HCT116 (cell line): ENCODE measurements around the gene UQCC2. TPM values are rescaled to one million over a fixed set of nuclear protein-coding genes. Genes with fewer than 3 reads are reported as not detected.

Experiments
- ATAC-seq: fragments of 200-7000 bp; cut with Tn5 transposase; 2 replicates; pipeline ENCODE4 v1.9.1; 2020; ENCODE audit warnings: mild to moderate bottlenecking, moderate library complexity
- BruUV-seq: library from RNA; stranded (reverse); fragments of 400-500 nt; replicated peaks from 2 replicates; lab custom pipeline; 2021; lab: Mats Ljungman, UMichigan
- CTCF ChIA-PET: fragments of 300-600 bp; sonication (Branson Sonifier 250); formaldehyde crosslinking; loops from one replicate; lab custom pipeline; 2021; ENCODE audit warnings: antibody characterized with exemption; lab: Charles Lee
- POLR2A ChIA-PET: fragments of 300-600, 350-600 bp; sonication (Branson Sonifier 250); formaldehyde crosslinking; loops from one replicate; lab custom pipeline; 2021; ENCODE audit warnings: antibody characterized with exemption; lab: Charles Lee
- RAD21 ChIA-PET, 2 experiments: fragments of 300-600 bp; sonication (Branson Sonifier 250); formaldehyde crosslinking; loops; one replicate each; lab custom pipeline; 2023; ENCODE audit warnings: low total read pairs in 2 of 2; ENCODE audit not compliant: uncharacterized antibody in 2 of 2, unreplicated experiment in 2 of 2, low non-redundant PET in 1 of 2; lab: Charles Lee
- DNase-seq: peaks from one replicate; pipeline ENCODE4 v3.0.0-alpha.2; 2010; ENCODE audit warnings: low read depth, low spot score
- H2AFZ ChIP-seq: fragments of 200-600 bp; shearing (Covaris generic), sonication (generic); 2 replicates; pipeline ENCODE4 v1.6.1; 2017; ENCODE audit warnings: low read depth, mixed run types, mixed read lengths, antibody characterized with exemption, low read length; ENCODE audit not compliant: poor library complexity, severe bottlenecking
- H3K27ac ChIP-seq: 2 replicates; pipeline ENCODE4 v1.5.1; 2012; ENCODE audit warnings: low read depth, low read length
- H3K27me3 ChIP-seq: fragments of 200-600 bp; sonication (generic); 2 replicates; pipeline ENCODE4 v1.6.1; 2016; ENCODE audit warnings: mixed run types, low read length, mixed read lengths; ENCODE audit not compliant: insufficient read depth
- H3K36me3 ChIP-seq, 2 experiments: fragments of 200-500 bp in 1 of 2; fragments of 200-600 bp in 1 of 2; sonication (Bioruptor generic) in 1 of 2; sonication (generic) in 1 of 2; 2 replicates each; pipeline versions ENCODE4 v1.5.1 to v1.6.1; 2014 to 2016; ENCODE audit warnings: low read length in 2 of 2, inconsistent platforms in 1 of 2, mixed read lengths in 1 of 2, mixed run types in 1 of 2; ENCODE audit not compliant: insufficient read depth in 2 of 2, control insufficient read depth in 1 of 2
- H3K4me1 ChIP-seq, 2 experiments: fragments of 200-600 bp in 1 of 2; sonication (generic) in 1 of 2; 2 replicates each; pipeline versions ENCODE4 v1.5.1 to v1.6.1; 2012 to 2017; ENCODE audit warnings: low read length in 2 of 2, inconsistent platforms in 1 of 2, mild to moderate bottlenecking in 1 of 2, mixed read lengths in 1 of 2, mixed run types in 1 of 2, moderate library complexity in 1 of 2; ENCODE audit not compliant: insufficient read depth in 2 of 2, control insufficient read depth in 1 of 2
- H3K4me2 ChIP-seq: fragments of 200-600 bp; sonication (generic); 2 replicates; pipeline ENCODE4 v1.6.1; 2017; ENCODE audit warnings: mixed run types, low read length, mixed read lengths
- H3K4me3 ChIP-seq, 2 experiments: fragments of 200-600 bp in 1 of 2; sonication (generic) in 1 of 2; replicated peaks in 1 of 2; 2 replicates each; pipeline ENCODE4 v1.5.1; 2011 to 2016; ENCODE audit warnings: low read length in 2 of 2, control low read depth in 1 of 2, low read depth in 1 of 2, mild to moderate bottlenecking in 1 of 2, mixed read lengths in 1 of 2, mixed run types in 1 of 2
- H3K79me2 ChIP-seq: fragments of 200-600 bp; sonication (generic); 2 replicates; pipeline ENCODE4 v1.6.1; 2017; ENCODE audit warnings: mild to moderate bottlenecking, mixed run types, low read length, moderate library complexity, mixed read lengths; ENCODE audit not compliant: insufficient read depth
- H3K9ac ChIP-seq: fragments of 200-600 bp; sonication (generic); 2 replicates; pipeline ENCODE4 v1.6.1; 2016; ENCODE audit warnings: low read length, mixed read lengths
- H3K9me2 ChIP-seq: fragments of 200-600 bp; sonication (generic), shearing (Covaris generic); 2 replicates; pipeline ENCODE4 v1.6.1; 2017; ENCODE audit warnings: mixed run types, mild to moderate bottlenecking, moderate library complexity; ENCODE audit not compliant: insufficient read depth
- H3K9me3 ChIP-seq, 2 experiments: fragments of 200-500 bp in 1 of 2; fragments of 200-600 bp in 1 of 2; sonication (Bioruptor generic) in 1 of 2; sonication (generic) in 1 of 2; 2 replicates each; pipeline ENCODE4 v1.6.1; 2014 to 2017; ENCODE audit warnings: low read length in 2 of 2, mixed read lengths in 2 of 2, inconsistent platforms in 1 of 2, low read depth in 1 of 2, mild to moderate bottlenecking in 1 of 2, mixed run types in 1 of 2, moderate library complexity in 1 of 2; ENCODE audit not compliant: control insufficient read depth in 1 of 2, insufficient read depth in 1 of 2
- H4K20me1 ChIP-seq: fragments of 200-600 bp; sonication (generic), shearing (Covaris generic); 2 replicates; pipeline ENCODE4 v1.6.1; 2017; ENCODE audit warnings: mixed run types, mild to moderate bottlenecking, moderate library complexity; ENCODE audit not compliant: insufficient read depth
- CEBPB ChIP-seq: IDR thresholded peaks from 2 replicates; pipeline ENCODE4 v1.6.1; 2012; ENCODE audit warnings: low read depth
- ELF1 ChIP-seq: IDR thresholded peaks from 2 replicates; pipeline ENCODE4 v1.6.1; 2012; ENCODE audit warnings: low read depth, borderline replicate concordance
- FOSL1 ChIP-seq: IDR thresholded peaks from 2 replicates; pipeline ENCODE4 v1.6.1; 2012; ENCODE audit warnings: low read depth
- JUND ChIP-seq: IDR thresholded peaks from 2 replicates; pipeline ENCODE4 v1.6.1; 2012
- POLR2A ChIP-seq: IDR thresholded peaks from 2 replicates; pipeline ENCODE4 v1.7.0; 2011; ENCODE audit warnings: borderline replicate concordance; ENCODE audit not compliant: insufficient read depth, insufficient read length; ENCODE audit errors: extremely low read depth
- SRF ChIP-seq: IDR thresholded peaks from 2 replicates; pipeline ENCODE4 v1.6.1; 2012; ENCODE audit warnings: low read depth
- intact Hi-C: fragments of 100-400 bp; cut with micrococcal nuclease; formaldehyde crosslinking; loops from 2 replicates; pipeline ENCODE4 v1.10.0; 2022
- total RNA-seq: library from RNA; stranded (reverse); gene quantifications from one replicate; pipeline ENCODE4 v1.2.1, GENCODE V29; 2021; ENCODE audit not compliant: unreplicated experiment
- TF ChIP-seq, protein P1 (sequence below): IDR thresholded peaks from 2 replicates; pipeline ENCODE4 v1.6.1; 2012; ENCODE audit warnings: low read depth

UQCC2 gene
- total RNA-seq, 1 experiment from 2014 or later = 95.1 TPM

DNA sequence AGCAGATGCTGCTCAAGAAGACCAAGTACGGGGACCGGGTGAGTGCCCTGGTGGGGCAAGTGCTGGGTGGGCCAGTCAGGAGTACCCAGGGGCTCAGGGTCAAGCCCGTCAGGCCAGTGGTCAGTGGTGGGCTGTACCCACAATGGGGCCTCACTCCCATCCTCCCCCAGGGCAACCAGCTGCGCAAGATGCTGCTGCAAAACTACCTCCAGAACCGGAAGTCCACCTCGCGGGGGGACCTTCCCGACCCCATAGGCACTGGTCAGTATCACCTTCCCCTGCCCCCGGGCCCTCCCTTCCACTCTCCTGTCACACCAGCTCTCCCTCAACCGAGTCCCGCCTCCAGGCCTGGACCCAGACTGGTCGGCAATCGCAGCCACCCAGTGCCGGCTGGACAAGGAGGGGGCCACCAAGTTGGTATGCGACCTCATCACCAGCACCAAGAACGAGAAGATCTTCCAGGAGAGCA lies 27.0 kb downstream of the UQCC2 start:
- Histone ChIP-seq H3K9me3 (no peaks in the 10 kb centered on the region), H4K20me1 (no peaks in the 10 kb centered on the region), H3K36me3 (peaks cover 14 to 65% of the 10 kb centered on the region in 2 experiments), H2AFZ (no peak overlapping the region), H3K4me3 (no peak overlapping the region), H3K4me1 (no peaks in the 10 kb centered on the region), H3K4me2 (no peak overlapping the region), H3K79me2 (no peaks in the 10 kb centered on the region), H3K9ac (no peak overlapping the region), H3K27ac (no peak overlapping the region), H3K27me3 (no peaks in the 10 kb centered on the region)
- DNase-seq (no peak), ATAC-seq (no peak)
- intact Hi-C loops = no loop called here
- BruUV-seq = no TSS peak
- ChIA-PET CTCF (no interaction called here), RAD21 (no interaction called here), POLR2A (no interaction called here)
- TF ChIP-seq POLR2A (no peak), SRF (no peak), ELF1 (no peak), FOSL1 (no peak), CEBPB (no peak)
- TF ChIP-seq, all 23 proteins: peak for 0
- H3K9me2 ChIP-seq = no peaks in the 10 kb centered on the region

DNA sequence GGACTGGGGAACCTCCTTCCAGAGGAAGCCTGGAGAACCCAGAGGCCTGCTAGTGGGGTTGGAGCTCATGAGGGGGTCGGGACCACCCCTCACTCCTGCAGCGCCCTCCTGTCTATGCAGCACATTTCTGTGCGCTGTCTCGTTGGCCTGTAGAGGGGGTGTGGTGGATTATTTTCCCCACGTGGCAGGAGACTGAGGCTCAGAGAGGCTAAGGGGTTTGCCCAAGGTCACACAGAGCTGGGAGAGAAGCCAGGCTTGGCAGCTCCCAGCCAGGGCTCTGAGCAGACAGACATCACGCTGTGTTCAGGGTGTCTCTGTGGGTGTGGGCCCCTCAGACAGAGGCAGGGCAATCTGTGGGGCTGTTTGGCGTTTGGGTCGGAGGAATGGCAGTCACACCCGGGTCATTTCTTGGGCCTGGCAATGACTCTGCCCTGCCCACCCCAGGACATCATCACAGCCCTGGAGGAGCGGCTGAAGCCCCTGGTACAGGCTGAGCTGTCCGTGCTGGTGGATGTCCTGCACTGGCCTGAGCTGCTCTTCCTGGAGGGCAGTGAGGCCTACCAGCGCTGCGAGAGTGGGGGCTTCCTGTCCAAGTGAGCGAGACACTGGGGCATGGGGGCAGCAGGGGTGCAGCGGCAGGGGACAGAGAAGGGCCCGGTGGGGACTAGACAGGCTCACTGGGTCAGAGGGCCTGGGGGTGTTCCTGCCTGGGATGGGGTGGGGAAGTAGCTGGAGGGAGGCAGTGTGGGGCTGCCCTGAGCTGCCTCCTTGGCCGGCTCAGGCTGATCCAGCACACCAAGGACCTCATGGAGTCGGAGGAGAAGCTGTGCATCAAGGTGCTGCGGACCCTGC lies 27.7 kb downstream of the UQCC2 start:
- CTCF ChIA-PET = no interaction called here

More for the DNA sequence above, 27.7 kb downstream of the UQCC2 start:
- DNase-seq (no peak), ATAC-seq (no peak)
- Histone ChIP-seq H4K20me1 (no peaks in the 10 kb centered on the region), H3K4me1 (no peaks in the 10 kb centered on the region), H3K27me3 (no peaks in the 10 kb centered on the region), H2AFZ (no peak overlapping the region), H3K9me3 (no peaks in the 10 kb centered on the region), H3K4me3 (no peak overlapping the region), H3K9ac (no peak overlapping the region), H3K79me2 (no peaks in the 10 kb centered on the region), H3K27ac (no peak overlapping the region), H3K36me3 (peaks cover 18 to 63% of the 10 kb centered on the region in 2 experiments), H3K9me2 (no peaks in the 10 kb centered on the region), H3K4me2 (no peak overlapping the region)
- ChIA-PET POLR2A (no interaction called here), RAD21 (no interaction called here)
- intact Hi-C loops = no loop called here
- no TSS peak for BruUV-seq
- no peak for TF ChIP-seq JUND
- TF ChIP-seq, protein P1, sequence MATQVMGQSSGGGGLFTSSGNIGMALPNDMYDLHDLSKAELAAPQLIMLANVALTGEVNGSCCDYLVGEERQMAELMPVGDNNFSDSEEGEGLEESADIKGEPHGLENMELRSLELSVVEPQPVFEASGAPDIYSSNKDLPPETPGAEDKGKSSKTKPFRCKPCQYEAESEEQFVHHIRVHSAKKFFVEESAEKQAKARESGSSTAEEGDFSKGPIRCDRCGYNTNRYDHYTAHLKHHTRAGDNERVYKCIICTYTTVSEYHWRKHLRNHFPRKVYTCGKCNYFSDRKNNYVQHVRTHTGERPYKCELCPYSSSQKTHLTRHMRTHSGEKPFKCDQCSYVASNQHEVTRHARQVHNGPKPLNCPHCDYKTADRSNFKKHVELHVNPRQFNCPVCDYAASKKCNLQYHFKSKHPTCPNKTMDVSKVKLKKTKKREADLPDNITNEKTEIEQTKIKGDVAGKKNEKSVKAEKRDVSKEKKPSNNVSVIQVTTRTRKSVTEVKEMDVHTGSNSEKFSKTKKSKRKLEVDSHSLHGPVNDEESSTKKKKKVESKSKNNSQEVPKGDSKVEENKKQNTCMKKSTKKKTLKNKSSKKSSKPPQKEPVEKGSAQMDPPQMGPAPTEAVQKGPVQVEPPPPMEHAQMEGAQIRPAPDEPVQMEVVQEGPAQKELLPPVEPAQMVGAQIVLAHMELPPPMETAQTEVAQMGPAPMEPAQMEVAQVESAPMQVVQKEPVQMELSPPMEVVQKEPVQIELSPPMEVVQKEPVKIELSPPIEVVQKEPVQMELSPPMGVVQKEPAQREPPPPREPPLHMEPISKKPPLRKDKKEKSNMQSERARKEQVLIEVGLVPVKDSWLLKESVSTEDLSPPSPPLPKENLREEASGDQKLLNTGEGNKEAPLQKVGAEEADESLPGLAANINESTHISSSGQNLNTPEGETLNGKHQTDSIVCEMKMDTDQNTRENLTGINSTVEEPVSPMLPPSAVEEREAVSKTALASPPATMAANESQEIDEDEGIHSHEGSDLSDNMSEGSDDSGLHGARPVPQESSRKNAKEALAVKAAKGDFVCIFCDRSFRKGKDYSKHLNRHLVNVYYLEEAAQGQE = no peak
